PC-9 (cell line): Measurements from ENCODE around the gene ZNF365. TPM values are rescaled to one million over a fixed set of nuclear protein-coding genes. Genes with fewer than 3 reads are reported as not detected.

Source experiments
- BruUV-seq: library from RNA; stranded (reverse); fragments of 400-500 nt; replicated peaks from 2 replicates; lab custom pipeline; 2021; lab: Mats Ljungman, UMichigan
- CTCF ChIA-PET: fragments of 300-600 bp; sonication (Branson Sonifier 250); formaldehyde crosslinking; loops from one replicate; lab custom pipeline; 2022; ENCODE audit warnings: antibody characterized with exemption; lab: Charles Lee
- POLR2A ChIA-PET: fragments of 300-600 bp; sonication (Branson Sonifier 250); formaldehyde crosslinking; loops from one replicate; lab custom pipeline; 2022; ENCODE audit warnings: antibody characterized with exemption; ENCODE audit not compliant: unreplicated experiment; lab: Charles Lee
- DNase-seq, 2 experiments: peaks; one replicate each; pipeline versions ENCODE4 v3.0.0 to v3.0.0-alpha.2; 2015 to 2022; ENCODE audit warnings: mixed read lengths in 1 of 2
- H2AFZ ChIP-seq: fragments of 200-600 bp; sonication (generic); 2 replicates; pipeline ENCODE4 v1.8.1; 2017; ENCODE audit warnings: antibody characterized with exemption
- H3F3A ChIP-seq: fragments of 200-600 bp; sonication (generic); 2 replicates; pipeline ENCODE4 v1.8.1; 2017; ENCODE audit warnings: antibody characterized with exemption, mild to moderate bottlenecking, low read depth; ENCODE audit not compliant: insufficient read depth
- H3K27ac ChIP-seq: fragments of 200-600 bp; sonication (generic); 2 replicates; pipeline ENCODE4 v1.6.1; 2016; ENCODE audit warnings: mixed run types
- H3K27me3 ChIP-seq: fragments of 200-600 bp; sonication (generic); 2 replicates; pipeline ENCODE4 v1.6.1; 2016; ENCODE audit warnings: low read depth, mixed run types; ENCODE audit not compliant: insufficient read depth
- H3K36me3 ChIP-seq: fragments of 200-600 bp; sonication (generic); 2 replicates; pipeline ENCODE4 v1.6.1; 2016; ENCODE audit warnings: low read depth, mixed run types
- H3K4me1 ChIP-seq: fragments of 200-600 bp; sonication (generic); replicated peaks from 2 replicates; pipeline ENCODE4 v1.6.1; 2016; ENCODE audit warnings: mixed run types; ENCODE audit not compliant: insufficient read depth
- H3K4me2 ChIP-seq: fragments of 200-600 bp; sonication (generic); 2 replicates; pipeline ENCODE4 v1.6.1; 2017; ENCODE audit warnings: mixed run types
- H3K4me3 ChIP-seq: fragments of 200-600 bp; sonication (generic); 2 replicates; pipeline ENCODE4 v1.6.1; 2016; ENCODE audit warnings: mixed run types
- H3K79me2 ChIP-seq: fragments of 200-600 bp; sonication (generic); 2 replicates; pipeline ENCODE4 v1.6.1; 2017; ENCODE audit warnings: low read depth, mixed run types
- H3K9me2 ChIP-seq: fragments of 200-600 bp; sonication (generic); 2 replicates; pipeline ENCODE4 v1.8.1; 2017; ENCODE audit warnings: mild to moderate bottlenecking; ENCODE audit not compliant: insufficient read depth
- H3K9me3 ChIP-seq: fragments of 200-600 bp; sonication (generic); 2 replicates; pipeline ENCODE4 v1.8.1; 2016; ENCODE audit warnings: low read depth; ENCODE audit not compliant: insufficient read depth
- H4K20me1 ChIP-seq: fragments of 200-600 bp; sonication (generic); 2 replicates; pipeline ENCODE4 v1.8.1; 2017; ENCODE audit not compliant: insufficient read depth
- CTCF ChIP-seq: fragments of 200-600 bp; sonication (generic); conservative IDR thresholded peaks from 2 replicates; pipeline ENCODE4 v1.6.1; 2017; ENCODE audit warnings: mixed run types, antibody characterized with exemption, mild to moderate bottlenecking, moderate library complexity
- EZH2 ChIP-seq: fragments of 200-600 bp; sonication (generic); IDR thresholded peaks from 2 replicates; pipeline ENCODE4 v1.8.0; 2017; ENCODE audit warnings: antibody characterized with exemption, low read depth
- intact Hi-C: fragments of 100-400 bp; cut with micrococcal nuclease; formaldehyde crosslinking; loops from one replicate; pipeline ENCODE4 v1.10.0; 2022; ENCODE audit not compliant: unreplicated experiment
- total RNA-seq: library from RNA; stranded (reverse); gene quantifications from 2 replicates; pipeline ENCODE4 v1.2.3, GENCODE V29; 2021

The ZNF365 gene
- total RNA-seq, 1 experiment from 2014 or later = 1.8 TPM

- Histone ChIP-seq H3F3A (no peaks in the 10 kb centered on the region), H4K20me1 (no peaks in the 10 kb centered on the region), H3K27ac (no peak overlapping the region), H3K4me2 (no peak overlapping the region), H3K27me3 (no peaks in the 10 kb centered on the region), H3K36me3 (no peaks in the 10 kb centered on the region), H3K4me3 (no peak overlapping the region), H2AFZ (no peak overlapping the region), H3K9me3 (0 out of 2 replicates have a peak, but pooled peaks cover 12% of the 10 kb centered on the region), H3K79me2 (no peaks in the 10 kb centered on the region), H3K4me1 (no peaks in the 10 kb centered on the region), H3K9me2 (no peaks in the 10 kb centered on the region)
- ChIA-PET CTCF (no interaction called here), POLR2A (no interaction called here)
- no TSS peak for BruUV-seq
- intact Hi-C loops = no loop called here
- no peak for DNase-seq
- no peak for TF ChIP-seq CTCF
- TF ChIP-seq EZH2 = no peak
Observed at GRCh38 chr10:62394556-62395018, 20.4 kb downstream of the ZNF365 start.

- BruUV-seq = no TSS peak
- ChIA-PET POLR2A (no interaction called here), CTCF (no interaction called here)
- intact Hi-C loops = no loop called here
- DNase-seq = no peak
- Histone ChIP-seq H3K36me3 (no peaks in the 10 kb centered on the region), H4K20me1 (no peaks in the 10 kb centered on the region), H3K4me2 (no peak overlapping the region), H3K4me3 (no peak overlapping the region), H3K9me3 (0 out of 2 replicates have a peak, but pooled peaks cover 4% of the 10 kb centered on the region), H3K27me3 (no peaks in the 10 kb centered on the region), H3K79me2 (no peaks in the 10 kb centered on the region), H3K4me1 (no peaks in the 10 kb centered on the region), H2AFZ (no peak overlapping the region), H3K9me2 (no peaks in the 10 kb centered on the region), H3F3A (no peaks in the 10 kb centered on the region), H3K27ac (no peak overlapping the region)
- TF ChIP-seq CTCF (no peak), EZH2 (no peak)
Observed at GRCh38 chr10:62395892-62396291, 21.7 kb downstream of the ZNF365 start.

- ChIA-PET POLR2A (no interaction called here), CTCF (no interaction called here)
- Histone ChIP-seq H3K4me3 (no peak overlapping the region), H4K20me1 (no peaks in the 10 kb centered on the region), H3K4me2 (no peak overlapping the region), H3F3A (no peaks in the 10 kb centered on the region), H2AFZ (no peak overlapping the region), H3K27ac (no peak overlapping the region), H3K4me1 (no peaks in the 10 kb centered on the region), H3K79me2 (no peaks in the 10 kb centered on the region), H3K9me2 (no peaks in the 10 kb centered on the region), H3K36me3 (no peaks in the 10 kb centered on the region), H3K9me3 (no peaks in the 10 kb centered on the region), H3K27me3 (no peaks in the 10 kb centered on the region)
- TF ChIP-seq EZH2 (no peak), CTCF (no peak)
- no TSS peak for BruUV-seq
- intact Hi-C loops = no loop called here
- DNase-seq = no peak
Observed at GRCh38 chr10:62396864-62397263, 22.7 kb downstream of the ZNF365 start.
